HG03095 (cell line): ENCODE data around the gene CFAP43.

Experiments
- ATAC-seq: cut with Tn5 transposase; IDR thresholded peaks from one replicate; pipeline ENCODE4 v1.9.1; 2021; ENCODE audit warnings: moderate library complexity; ENCODE audit not compliant: unreplicated experiment

CFAP43 gene

GRCh38 chr10:104099269-104099668 is 132.9 kb downstream of the CFAP43 start:
- no peak for ATAC-seq

GRCh38 chr10:104098358-104098925 is 133.7 kb downstream of the CFAP43 start:
- no peak for ATAC-seq

GRCh38 chr10:104096692-104097091 is 135.5 kb downstream of the CFAP43 start:
- ATAC-seq: no peak

- ATAC-seq: no peak
Measured at GRCh38 chr10:104092749-104093148, 139.4 kb downstream of the CFAP43 start.

GRCh38 chr10:104090611-104091010 is 141.6 kb downstream of the CFAP43 start:
- ATAC-seq: no peak

- no peak for ATAC-seq
Measured at GRCh38 chr10:104089621-104090020, 142.5 kb downstream of the CFAP43 start.

- no peak for ATAC-seq
Measured at GRCh38 chr10:104088239-104088638, 143.9 kb downstream of the CFAP43 start.

- no peak for ATAC-seq
Measured at GRCh38 chr10:104085801-104086400, 146.3 kb downstream of the CFAP43 start, which contains the start of gene COL17A1. COL17A1 (minus strand) TSS chr10:104085880; CDS start chr10:104080673, 5,207 bp downstream.

GRCh38 chr10:104084482-104085142 is 147.6 kb downstream of the CFAP43 start:
- no peak for ATAC-seq

GRCh38 chr10:104081998-104082397 is 150.2 kb downstream of the CFAP43 start:
- ATAC-seq: no peak

- ATAC-seq: no peak
Measured at GRCh38 chr10:104080762-104081161, 151.4 kb downstream of the CFAP43 start.
